HepG2 (cell line): ENCODE data around the gene RANBP2. TPM values are rescaled to one million over a fixed set of nuclear protein-coding genes. Genes with fewer than 3 reads are reported as not detected.

Source experiments
- ISL2 ChIP-seq: sonication (generic); formaldehyde crosslinking; IDR thresholded peaks from 2 replicates; pipeline ENCODE4 v1.5.0; 2020; ENCODE audit warnings: missing genetic modification reagents
- MIER2 ChIP-seq: IDR thresholded peaks from 2 replicates; pipeline ENCODE4 v1.6.1; 2016; ENCODE audit warnings: missing biosample characterization, missing genetic modification reagents
- MTA3 ChIP-seq: sonication (generic); formaldehyde crosslinking; IDR thresholded peaks from 2 replicates; pipeline ENCODE4 v1.4.0; 2020; ENCODE audit warnings: missing genetic modification reagents
- NFKBIZ ChIP-seq: IDR thresholded peaks from 2 replicates; pipeline ENCODE4 v1.6.1; 2018; ENCODE audit warnings: missing genetic modification reagents, missing compliant biosample characterization
- PHF5A ChIP-seq: IDR thresholded peaks from one replicate; pipeline ENCODE4 v1.6.1; 2018; ENCODE audit warnings: low read depth, missing genetic modification reagents; ENCODE audit not compliant: unreplicated experiment
- RAD51 ChIP-seq: fragments of 450-650 bp; IDR thresholded peaks from 2 replicates; pipeline ENCODE4 v1.6.1; 2016; ENCODE audit warnings: borderline replicate concordance
- SIN3B ChIP-seq: fragments of 150-350 bp; IDR thresholded peaks from 2 replicates; pipeline ENCODE4 v1.6.1; 2014; ENCODE audit warnings: low read length
- SP5 ChIP-seq: IDR thresholded peaks from 2 replicates; pipeline ENCODE4 v1.6.1; 2016; ENCODE audit warnings: low read depth, borderline replicate concordance
- SRY ChIP-seq: sonication (generic); formaldehyde crosslinking; IDR thresholded peaks from 2 replicates; pipeline ENCODE4 v1.8.0; 2022; ENCODE audit warnings: mild to moderate bottlenecking, missing genetic modification reagents
- TCF7 ChIP-seq: sonication (generic); IDR thresholded peaks from 2 replicates; pipeline ENCODE4 v1.6.1; 2016; ENCODE audit warnings: antibody characterized with exemption, low read depth
- TP53 ChIP-seq: sonication (generic); formaldehyde crosslinking; conservative IDR thresholded peaks from 2 replicates; pipeline ENCODE4 v1.4.0; 2020; ENCODE audit warnings: missing genetic modification reagents
- ZBTB38 ChIP-seq: sonication (generic); formaldehyde crosslinking; IDR thresholded peaks from 2 replicates; pipeline ENCODE4 v1.5.1; 2020; ENCODE audit warnings: mild to moderate bottlenecking, missing genetic modification reagents
- ZEB1 ChIP-seq: IDR thresholded peaks from 2 replicates; pipeline ENCODE4 v1.6.1; 2012; ENCODE audit warnings: mild to moderate bottlenecking, low read depth, inconsistent platforms; ENCODE audit not compliant: insufficient replicate concordance
- ZKSCAN8 ChIP-seq: IDR thresholded peaks from 2 replicates; pipeline ENCODE4 v1.6.1; 2016; ENCODE audit warnings: borderline replicate concordance, missing genetic modification reagents, missing compliant biosample characterization
- ZNF558 ChIP-seq: sonication (generic); formaldehyde crosslinking; IDR thresholded peaks from 2 replicates; pipeline ENCODE4 v1.9.0; 2022; ENCODE audit warnings: mild to moderate bottlenecking, missing genetic modification reagents, borderline replicate concordance
- ZNF605 ChIP-seq: sonication (generic); formaldehyde crosslinking; IDR thresholded peaks from 2 replicates; pipeline ENCODE4 v1.8.0; 2022; ENCODE audit warnings: mild to moderate bottlenecking, missing genetic modification reagents
- ZNF790 ChIP-seq: sonication (generic); formaldehyde crosslinking; IDR thresholded peaks from 2 replicates; pipeline ENCODE4 v1.8.0; 2022; ENCODE audit warnings: missing genetic modification reagents, mild to moderate bottlenecking, borderline replicate concordance
- polyA plus RNA-seq, 8 experiments: library from polyadenylated mRNA; depleted of rRNA in 3 of 8; stranded (reverse) in 7 of 8; unstranded in 1 of 8; fragments of >200 nt; fragmentation: Illumina TruSeq in 4 of 8; extraction: Trizol in 4 of 8; gene quantifications; 2 replicates each; pipeline versions ENCODE4 v1.2.1 to v1.2.3, GENCODE V29; 2011 to 2016; ENCODE audit warnings: low read depth in 4 of 8, missing spikeins in 1 of 8, mixed read lengths in 1 of 8; ENCODE audit not compliant: insufficient read depth in 1 of 8
- total RNA-seq, 5 experiments: library from RNA; depleted of rRNA; stranded (reverse); fragments of >200 nt; fragmentation: Illumina TruSeq; extraction: Trizol; gene quantifications; 2 replicates each; pipeline ENCODE4 v1.2.3, GENCODE V29; 2016; ENCODE audit warnings: low read depth in 1 of 5
- TF ChIP-seq, protein P1 (sequence below): sonication (generic); formaldehyde crosslinking; IDR thresholded peaks from 2 replicates; pipeline ENCODE4 v1.8.0; 2022; ENCODE audit warnings: mild to moderate bottlenecking, missing genetic modification reagents; ENCODE audit not compliant: insufficient replicate concordance
- TF ChIP-seq, protein P2 (sequence below): IDR thresholded peaks from 2 replicates; pipeline ENCODE4 v1.6.1; 2016; ENCODE audit warnings: missing compliant biosample characterization, missing genetic modification reagents, borderline replicate concordance
- TF ChIP-seq, protein P3 (sequence below): sonication (generic); formaldehyde crosslinking; IDR thresholded peaks from 2 replicates; pipeline ENCODE4 v1.4.0; 2020; ENCODE audit warnings: mild to moderate bottlenecking, missing genetic modification reagents, borderline replicate concordance
- TF ChIP-seq, protein P4 (sequence below): sonication (generic); formaldehyde crosslinking; IDR thresholded peaks from 2 replicates; pipeline ENCODE4 v1.5.1; 2020; ENCODE audit warnings: missing genetic modification reagents, mild to moderate bottlenecking, borderline replicate concordance
- TF ChIP-seq, protein P5 (sequence below): sonication (generic); formaldehyde crosslinking; IDR thresholded peaks from 2 replicates; pipeline ENCODE4 v1.4.0; 2020; ENCODE audit warnings: mild to moderate bottlenecking, missing genetic modification reagents
- TF ChIP-seq, protein P6 (sequence below): sonication (generic); formaldehyde crosslinking; conservative IDR thresholded peaks from 2 replicates; pipeline ENCODE4 v1.4.0; 2020; ENCODE audit warnings: missing genetic modification reagents

The RANBP2 gene
- total and polyA plus RNA-seq, 2 of the 13 experiments (the other 11 are each of a cell fraction or from before 2014, with no cell fraction given) = 12.2 to 87.0 TPM

DNA sequence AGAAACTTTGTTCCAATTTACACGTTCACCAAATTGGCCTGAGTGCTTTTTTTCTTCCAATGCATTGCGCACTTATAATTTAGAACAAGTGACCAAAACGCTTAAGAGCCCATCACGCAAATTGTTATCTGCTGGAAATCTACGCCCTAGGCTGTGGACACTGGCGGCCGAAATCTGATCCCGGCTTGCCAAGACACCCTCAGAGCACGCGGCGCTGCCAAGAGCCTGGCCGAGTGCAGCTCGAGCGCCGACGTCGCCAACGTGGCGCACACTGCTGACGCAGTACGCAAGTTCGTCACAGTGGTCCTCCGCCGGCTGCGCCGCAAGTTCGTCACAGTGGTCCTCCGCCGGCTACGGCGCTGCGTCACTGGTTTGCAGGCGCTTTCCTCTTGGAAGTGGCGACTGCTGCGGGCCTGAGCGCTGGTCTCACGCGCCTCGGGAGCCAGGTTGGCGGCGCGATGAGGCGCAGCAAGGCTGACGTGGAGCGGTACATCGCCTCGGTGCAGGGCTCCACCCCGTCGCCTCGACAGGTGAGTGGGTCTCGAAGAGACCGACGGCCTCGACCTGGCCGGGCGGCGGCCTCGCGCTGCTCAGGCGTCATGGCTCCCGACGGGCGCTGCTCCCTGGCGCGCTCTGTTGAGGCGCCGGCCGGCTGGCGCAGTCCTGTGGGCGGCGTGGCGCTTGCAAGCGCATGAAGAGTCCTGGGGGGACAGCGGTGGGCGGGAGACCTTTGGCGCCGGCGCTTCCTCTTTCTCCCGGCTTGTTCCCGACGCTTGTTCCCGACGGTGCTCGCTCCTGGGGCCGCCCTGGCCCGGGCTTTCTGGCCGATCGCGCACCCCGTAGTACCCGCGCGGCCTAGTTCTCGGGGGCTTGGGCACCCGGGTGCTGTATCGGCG is at the start of gene RANBP2 (continued):
- TF ChIP-seq, protein P1, sequence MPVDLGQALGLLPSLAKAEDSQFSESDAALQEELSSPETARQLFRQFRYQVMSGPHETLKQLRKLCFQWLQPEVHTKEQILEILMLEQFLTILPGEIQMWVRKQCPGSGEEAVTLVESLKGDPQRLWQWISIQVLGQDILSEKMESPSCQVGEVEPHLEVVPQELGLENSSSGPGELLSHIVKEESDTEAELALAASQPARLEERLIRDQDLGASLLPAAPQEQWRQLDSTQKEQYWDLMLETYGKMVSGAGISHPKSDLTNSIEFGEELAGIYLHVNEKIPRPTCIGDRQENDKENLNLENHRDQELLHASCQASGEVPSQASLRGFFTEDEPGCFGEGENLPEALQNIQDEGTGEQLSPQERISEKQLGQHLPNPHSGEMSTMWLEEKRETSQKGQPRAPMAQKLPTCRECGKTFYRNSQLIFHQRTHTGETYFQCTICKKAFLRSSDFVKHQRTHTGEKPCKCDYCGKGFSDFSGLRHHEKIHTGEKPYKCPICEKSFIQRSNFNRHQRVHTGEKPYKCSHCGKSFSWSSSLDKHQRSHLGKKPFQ (CRISPR knock-in tag) = peak; percentile 74
- TF ChIP-seq, protein P2, sequence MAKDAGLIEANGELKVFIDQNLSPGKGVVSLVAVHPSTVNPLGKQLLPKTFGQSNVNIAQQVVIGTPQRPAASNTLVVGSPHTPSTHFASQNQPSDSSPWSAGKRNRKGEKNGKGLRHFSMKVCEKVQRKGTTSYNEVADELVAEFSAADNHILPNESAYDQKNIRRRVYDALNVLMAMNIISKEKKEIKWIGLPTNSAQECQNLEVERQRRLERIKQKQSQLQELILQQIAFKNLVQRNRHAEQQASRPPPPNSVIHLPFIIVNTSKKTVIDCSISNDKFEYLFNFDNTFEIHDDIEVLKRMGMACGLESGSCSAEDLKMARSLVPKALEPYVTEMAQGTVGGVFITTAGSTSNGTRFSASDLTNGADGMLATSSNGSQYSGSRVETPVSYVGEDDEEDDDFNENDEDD (CRISPR knock-in tag) = peak; percentile 94
- TF ChIP-seq ZNF790 (CRISPR knock-in tag) (0 out of 2 replicates have a peak, but pooled peaks have one; percentile 57), PHF5A (peak; percentile 93), TP53 (no peak; the same call in none of the 2 replicates), RAD51 (no peak), ZBTB38 (CRISPR knock-in tag) (peak; percentile 99), TCF7 (no peak), MTA3 (CRISPR knock-in tag) (no peak), ZNF558 (CRISPR knock-in tag) (peak; percentile 97), ISL2 (CRISPR knock-in tag) (peak; percentile 89), SIN3B (peak; percentile 75; the same call in 1 of the 2 replicates), MIER2 (CRISPR knock-in tag) (peak; percentile 89), ZNF605 (peak; percentile 99), NFKBIZ (CRISPR knock-in tag) (peak; percentile 95), ZKSCAN8 (peak; percentile 96; the same call in 1 of the 2 replicates), ZEB1 (peak; percentile 71), SP5 (CRISPR knock-in tag) (no peak; the same call in 1 of the 2 replicates), SRY (CRISPR knock-in tag) (peak; percentile 98)
- TF ChIP-seq, protein P3, sequence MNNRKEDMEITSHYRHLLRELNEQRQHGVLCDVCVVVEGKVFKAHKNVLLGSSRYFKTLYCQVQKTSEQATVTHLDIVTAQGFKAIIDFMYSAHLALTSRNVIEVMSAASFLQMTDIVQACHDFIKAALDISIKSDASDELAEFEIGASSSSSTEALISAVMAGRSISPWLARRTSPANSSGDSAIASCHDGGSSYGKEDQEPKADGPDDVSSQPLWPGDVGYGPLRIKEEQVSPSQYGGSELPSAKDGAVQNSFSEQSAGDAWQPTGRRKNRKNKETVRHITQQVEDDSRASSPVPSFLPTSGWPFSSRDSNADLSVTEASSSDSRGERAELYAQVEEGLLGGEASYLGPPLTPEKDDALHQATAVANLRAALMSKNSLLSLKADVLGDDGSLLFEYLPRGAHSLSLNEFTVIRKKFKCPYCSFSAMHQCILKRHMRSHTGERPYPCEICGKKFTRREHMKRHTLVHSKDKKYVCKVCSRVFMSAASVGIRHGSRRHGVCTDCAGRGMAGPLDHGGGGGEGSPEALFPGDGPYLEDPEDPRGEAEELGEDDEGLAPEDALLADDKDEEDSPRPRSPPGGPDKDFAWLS (CRISPR knock-in tag) = no peak
- TF ChIP-seq, protein P4, sequence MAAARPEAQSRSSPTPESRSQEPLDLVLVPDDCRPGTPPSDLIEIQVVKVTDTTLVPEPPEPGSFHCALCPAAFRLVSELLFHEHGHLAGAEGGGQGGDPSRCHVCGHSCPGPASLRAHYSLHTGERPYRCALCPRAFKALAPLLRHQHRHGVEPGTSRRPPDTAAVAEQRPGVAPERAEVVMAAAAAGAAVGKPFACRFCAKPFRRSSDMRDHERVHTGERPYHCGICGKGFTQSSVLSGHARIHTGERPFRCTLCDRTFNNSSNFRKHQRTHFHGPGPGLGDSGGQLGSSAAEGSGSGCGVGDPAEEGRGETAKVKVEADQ (CRISPR knock-in tag) = peak; percentile 95
- TF ChIP-seq, protein P5, sequence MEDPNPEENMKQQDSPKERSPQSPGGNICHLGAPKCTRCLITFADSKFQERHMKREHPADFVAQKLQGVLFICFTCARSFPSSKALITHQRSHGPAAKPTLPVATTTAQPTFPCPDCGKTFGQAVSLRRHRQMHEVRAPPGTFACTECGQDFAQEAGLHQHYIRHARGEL (CRISPR knock-in tag) = peak; percentile 89; the same call in 1 of the 2 replicates
- TF ChIP-seq, protein P6, sequence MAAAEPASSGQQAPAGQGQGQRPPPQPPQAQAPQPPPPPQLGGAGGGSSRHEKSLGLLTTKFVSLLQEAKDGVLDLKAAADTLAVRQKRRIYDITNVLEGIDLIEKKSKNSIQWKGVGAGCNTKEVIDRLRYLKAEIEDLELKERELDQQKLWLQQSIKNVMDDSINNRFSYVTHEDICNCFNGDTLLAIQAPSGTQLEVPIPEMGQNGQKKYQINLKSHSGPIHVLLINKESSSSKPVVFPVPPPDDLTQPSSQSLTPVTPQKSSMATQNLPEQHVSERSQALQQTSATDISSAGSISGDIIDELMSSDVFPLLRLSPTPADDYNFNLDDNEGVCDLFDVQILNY (CRISPR knock-in tag) = peak; percentile 60
